ENCODE results near the gene NLRC5.

NLRC5 gene

DNA sequence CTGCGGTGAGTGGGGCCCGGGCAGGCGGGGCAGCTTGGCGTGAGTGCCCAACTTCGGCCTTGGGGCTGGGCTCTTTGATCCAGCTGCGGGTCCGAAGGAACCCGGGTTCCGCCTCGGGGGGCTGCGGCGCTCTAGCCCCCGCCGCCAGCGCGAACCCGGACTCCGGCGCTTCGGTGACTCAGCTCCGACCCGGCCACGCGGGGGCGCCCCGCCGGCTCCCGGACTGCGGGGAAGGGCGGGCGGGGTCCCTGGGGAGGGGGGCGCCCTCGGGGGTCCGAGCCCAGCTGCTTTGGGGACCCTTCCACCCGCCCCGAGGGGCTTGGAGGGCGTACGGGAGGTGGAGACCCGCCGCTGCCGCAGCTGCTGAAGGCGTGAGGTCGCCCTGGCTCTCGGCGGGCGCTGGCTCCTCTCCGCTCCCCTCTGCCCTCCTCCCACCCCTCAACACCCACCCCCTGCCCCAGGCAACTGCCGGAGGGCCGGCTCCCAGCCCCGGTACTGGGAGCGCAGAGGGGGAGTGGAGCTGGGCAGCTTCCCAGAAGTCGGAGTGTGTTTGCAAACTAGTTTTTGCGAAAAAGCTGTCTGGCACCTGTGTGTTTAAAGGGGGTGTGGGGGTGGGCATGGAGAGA, 103.5 kb downstream of the NLRC5 start (continued):
- TF ChIP-seq, protein P1, sequence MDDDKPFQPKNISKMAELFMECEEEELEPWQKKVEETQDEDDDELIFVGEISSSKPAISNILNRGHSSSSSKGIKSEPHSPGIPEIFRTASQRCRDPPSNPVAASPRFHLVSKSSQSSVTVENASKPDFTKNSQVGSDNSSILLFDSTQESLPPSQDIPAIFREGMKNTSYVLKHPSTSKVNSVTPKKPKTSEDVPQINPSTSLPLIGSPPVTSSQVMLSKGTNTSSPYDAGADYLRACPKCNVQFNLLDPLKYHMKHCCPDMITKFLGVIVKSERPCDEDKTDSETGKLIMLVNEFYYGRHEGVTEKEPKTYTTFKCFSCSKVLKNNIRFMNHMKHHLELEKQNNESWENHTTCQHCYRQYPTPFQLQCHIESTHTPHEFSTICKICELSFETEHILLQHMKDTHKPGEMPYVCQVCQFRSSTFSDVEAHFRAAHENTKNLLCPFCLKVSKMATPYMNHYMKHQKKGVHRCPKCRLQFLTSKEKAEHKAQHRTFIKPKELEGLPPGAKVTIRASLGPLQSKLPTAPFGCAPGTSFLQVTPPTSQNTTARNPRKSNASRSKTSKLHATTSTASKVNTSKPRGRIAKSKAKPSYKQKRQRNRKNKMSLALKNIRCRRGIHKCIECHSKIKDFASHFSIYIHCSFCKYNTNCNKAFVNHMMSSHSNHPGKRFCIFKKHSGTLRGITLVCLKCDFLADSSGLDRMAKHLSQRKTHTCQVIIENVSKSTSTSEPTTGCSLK (tag by site-specific recombination; IDR thresholded peaks at IDR 0.05), result no peak
- TF ChIP-seq ZNF677 (tag by site-specific recombination; IDR thresholded peaks at IDR 0.05), result no peak
- TF ChIP-seq, protein P2, sequence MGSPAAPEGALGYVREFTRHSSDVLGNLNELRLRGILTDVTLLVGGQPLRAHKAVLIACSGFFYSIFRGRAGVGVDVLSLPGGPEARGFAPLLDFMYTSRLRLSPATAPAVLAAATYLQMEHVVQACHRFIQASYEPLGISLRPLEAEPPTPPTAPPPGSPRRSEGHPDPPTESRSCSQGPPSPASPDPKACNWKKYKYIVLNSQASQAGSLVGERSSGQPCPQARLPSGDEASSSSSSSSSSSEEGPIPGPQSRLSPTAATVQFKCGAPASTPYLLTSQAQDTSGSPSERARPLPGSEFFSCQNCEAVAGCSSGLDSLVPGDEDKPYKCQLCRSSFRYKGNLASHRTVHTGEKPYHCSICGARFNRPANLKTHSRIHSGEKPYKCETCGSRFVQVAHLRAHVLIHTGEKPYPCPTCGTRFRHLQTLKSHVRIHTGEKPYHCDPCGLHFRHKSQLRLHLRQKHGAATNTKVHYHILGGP (tag by site-specific recombination; IDR thresholded peaks at IDR 0.05), result no peak
- no peak for TF ChIP-seq ZNF792 (tag by site-specific recombination; IDR thresholded peaks at IDR 0.05)
- no peak for TF ChIP-seq ZNF473 (tag by site-specific recombination; IDR thresholded peaks at IDR 0.05)
- no peak for TF ChIP-seq ZNF202 (tag by site-specific recombination; IDR thresholded peaks at IDR 0.05; ENCODE audit: borderline replicate concordance)
- TF ChIP-seq, protein P3, sequence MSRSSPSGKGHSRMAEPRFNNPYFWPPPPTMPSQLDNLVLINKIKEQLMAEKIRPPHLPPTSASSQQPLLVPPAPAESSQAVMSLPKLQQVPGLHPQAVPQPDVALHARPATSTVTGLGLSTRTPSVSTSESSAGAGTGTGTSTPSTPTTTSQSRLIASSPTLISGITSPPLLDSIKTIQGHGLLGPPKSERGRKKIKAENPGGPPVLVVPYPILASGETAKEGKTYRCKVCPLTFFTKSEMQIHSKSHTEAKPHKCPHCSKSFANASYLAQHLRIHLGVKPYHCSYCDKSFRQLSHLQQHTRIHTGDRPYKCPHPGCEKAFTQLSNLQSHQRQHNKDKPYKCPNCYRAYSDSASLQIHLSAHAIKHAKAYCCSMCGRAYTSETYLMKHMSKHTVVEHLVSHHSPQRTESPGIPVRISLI (tag by site-specific recombination; IDR thresholded peaks at IDR 0.05), result no peak
- TF ChIP-seq TRIM28 (IDR thresholded peaks at IDR 0.05; ENCODE audit: borderline replicate concordance, low read length), result no peak
- TF ChIP-seq ZNF701 (tag by site-specific recombination; IDR thresholded peaks at IDR 0.05), result no peak
- TF ChIP-seq, protein P4, sequence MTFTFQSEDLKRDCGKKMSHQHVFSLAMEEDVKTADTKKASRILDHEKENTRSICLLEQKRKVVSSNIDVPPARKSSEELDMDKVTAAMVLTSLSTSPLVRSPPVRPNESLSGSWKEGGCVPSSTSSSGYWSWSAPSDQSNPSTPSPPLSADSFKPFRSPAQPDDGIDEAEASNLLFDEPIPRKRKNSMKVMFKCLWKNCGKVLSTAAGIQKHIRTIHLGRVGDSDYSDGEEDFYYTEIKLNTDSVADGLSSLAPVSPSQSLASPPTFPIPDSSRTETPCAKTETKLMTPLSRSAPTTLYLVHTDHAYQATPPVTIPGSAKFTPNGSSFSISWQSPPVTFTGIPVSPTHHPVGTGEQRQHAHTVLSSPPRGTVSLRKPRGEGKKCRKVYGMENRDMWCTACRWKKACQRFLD (tag by site-specific recombination; IDR thresholded peaks at IDR 0.05), result no peak
- TF ChIP-seq ZNF10 (tag by site-specific recombination; IDR thresholded peaks at IDR 0.05), result no peak
- no peak for TF ChIP-seq ZNF292 (tag by site-specific recombination; IDR thresholded peaks at IDR 0.05; ENCODE audit: borderline replicate concordance, low read depth)
- no peak for TF ChIP-seq ZNF433 (tag by site-specific recombination; IDR thresholded peaks at IDR 0.05; ENCODE audit: low read depth)
- TF ChIP-seq ZNF37A (tag by site-specific recombination; IDR thresholded peaks at IDR 0.05), result no peak
- TF ChIP-seq, protein P5, sequence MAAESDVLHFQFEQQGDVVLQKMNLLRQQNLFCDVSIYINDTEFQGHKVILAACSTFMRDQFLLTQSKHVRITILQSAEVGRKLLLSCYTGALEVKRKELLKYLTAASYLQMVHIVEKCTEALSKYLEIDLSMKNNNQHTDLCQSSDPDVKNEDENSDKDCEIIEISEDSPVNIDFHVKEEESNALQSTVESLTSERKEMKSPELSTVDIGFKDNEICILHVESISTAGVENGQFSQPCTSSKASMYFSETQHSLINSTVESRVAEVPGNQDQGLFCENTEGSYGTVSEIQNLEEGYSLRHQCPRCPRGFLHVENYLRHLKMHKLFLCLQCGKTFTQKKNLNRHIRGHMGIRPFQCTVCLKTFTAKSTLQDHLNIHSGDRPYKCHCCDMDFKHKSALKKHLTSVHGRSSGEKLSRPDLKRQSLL (tag by site-specific recombination; IDR thresholded peaks at IDR 0.05), result no peak
- TF ChIP-seq, protein P6, sequence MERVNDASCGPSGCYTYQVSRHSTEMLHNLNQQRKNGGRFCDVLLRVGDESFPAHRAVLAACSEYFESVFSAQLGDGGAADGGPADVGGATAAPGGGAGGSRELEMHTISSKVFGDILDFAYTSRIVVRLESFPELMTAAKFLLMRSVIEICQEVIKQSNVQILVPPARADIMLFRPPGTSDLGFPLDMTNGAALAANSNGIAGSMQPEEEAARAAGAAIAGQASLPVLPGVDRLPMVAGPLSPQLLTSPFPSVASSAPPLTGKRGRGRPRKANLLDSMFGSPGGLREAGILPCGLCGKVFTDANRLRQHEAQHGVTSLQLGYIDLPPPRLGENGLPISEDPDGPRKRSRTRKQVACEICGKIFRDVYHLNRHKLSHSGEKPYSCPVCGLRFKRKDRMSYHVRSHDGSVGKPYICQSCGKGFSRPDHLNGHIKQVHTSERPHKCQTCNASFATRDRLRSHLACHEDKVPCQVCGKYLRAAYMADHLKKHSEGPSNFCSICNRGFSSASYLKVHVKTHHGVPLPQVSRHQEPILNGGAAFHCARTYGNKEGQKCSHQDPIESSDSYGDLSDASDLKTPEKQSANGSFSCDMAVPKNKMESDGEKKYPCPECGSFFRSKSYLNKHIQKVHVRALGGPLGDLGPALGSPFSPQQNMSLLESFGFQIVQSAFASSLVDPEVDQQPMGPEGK (tag by site-specific recombination; IDR thresholded peaks at IDR 0.05), result peak; percentile 85
- TF ChIP-seq ZNF404 (tag by site-specific recombination; IDR thresholded peaks at IDR 0.05), result no peak
- TF ChIP-seq ZNF776 (tag by site-specific recombination; IDR thresholded peaks at IDR 0.05; ENCODE audit: borderline replicate concordance), result no peak
- no peak for TF ChIP-seq ZNF585B (tag by site-specific recombination; IDR thresholded peaks at IDR 0.05)
- TF ChIP-seq KLF8 (tag by site-specific recombination; IDR thresholded peaks at IDR 0.05), result no peak
- peak; percentile 68 for TF ChIP-seq ZNF423 (tag by site-specific recombination; IDR thresholded peaks at IDR 0.05)
- no peak for TF ChIP-seq KLF10 (tag by site-specific recombination; IDR thresholded peaks at IDR 0.05)
- TF ChIP-seq, protein P7, sequence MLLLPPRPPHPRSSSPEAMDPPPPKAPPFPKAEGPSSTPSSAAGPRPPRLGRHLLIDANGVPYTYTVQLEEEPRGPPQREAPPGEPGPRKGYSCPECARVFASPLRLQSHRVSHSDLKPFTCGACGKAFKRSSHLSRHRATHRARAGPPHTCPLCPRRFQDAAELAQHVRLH (tag by site-specific recombination; IDR thresholded peaks at IDR 0.05), result no peak
- TF ChIP-seq ZFP3 (tag by site-specific recombination; IDR thresholded peaks at IDR 0.05; ENCODE audit: low read depth), result no peak
- no peak for TF ChIP-seq RBAK (tag by site-specific recombination; IDR thresholded peaks at IDR 0.05)
- TF ChIP-seq, protein P8, sequence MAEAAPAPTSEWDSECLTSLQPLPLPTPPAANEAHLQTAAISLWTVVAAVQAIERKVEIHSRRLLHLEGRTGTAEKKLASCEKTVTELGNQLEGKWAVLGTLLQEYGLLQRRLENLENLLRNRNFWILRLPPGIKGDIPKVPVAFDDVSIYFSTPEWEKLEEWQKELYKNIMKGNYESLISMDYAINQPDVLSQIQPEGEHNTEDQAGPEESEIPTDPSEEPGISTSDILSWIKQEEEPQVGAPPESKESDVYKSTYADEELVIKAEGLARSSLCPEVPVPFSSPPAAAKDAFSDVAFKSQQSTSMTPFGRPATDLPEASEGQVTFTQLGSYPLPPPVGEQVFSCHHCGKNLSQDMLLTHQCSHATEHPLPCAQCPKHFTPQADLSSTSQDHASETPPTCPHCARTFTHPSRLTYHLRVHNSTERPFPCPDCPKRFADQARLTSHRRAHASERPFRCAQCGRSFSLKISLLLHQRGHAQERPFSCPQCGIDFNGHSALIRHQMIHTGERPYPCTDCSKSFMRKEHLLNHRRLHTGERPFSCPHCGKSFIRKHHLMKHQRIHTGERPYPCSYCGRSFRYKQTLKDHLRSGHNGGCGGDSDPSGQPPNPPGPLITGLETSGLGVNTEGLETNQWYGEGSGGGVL (tag by site-specific recombination; IDR thresholded peaks at IDR 0.05), result peak; percentile 80; the same call in 1 of the 2 replicates
- TF ChIP-seq, protein P9, sequence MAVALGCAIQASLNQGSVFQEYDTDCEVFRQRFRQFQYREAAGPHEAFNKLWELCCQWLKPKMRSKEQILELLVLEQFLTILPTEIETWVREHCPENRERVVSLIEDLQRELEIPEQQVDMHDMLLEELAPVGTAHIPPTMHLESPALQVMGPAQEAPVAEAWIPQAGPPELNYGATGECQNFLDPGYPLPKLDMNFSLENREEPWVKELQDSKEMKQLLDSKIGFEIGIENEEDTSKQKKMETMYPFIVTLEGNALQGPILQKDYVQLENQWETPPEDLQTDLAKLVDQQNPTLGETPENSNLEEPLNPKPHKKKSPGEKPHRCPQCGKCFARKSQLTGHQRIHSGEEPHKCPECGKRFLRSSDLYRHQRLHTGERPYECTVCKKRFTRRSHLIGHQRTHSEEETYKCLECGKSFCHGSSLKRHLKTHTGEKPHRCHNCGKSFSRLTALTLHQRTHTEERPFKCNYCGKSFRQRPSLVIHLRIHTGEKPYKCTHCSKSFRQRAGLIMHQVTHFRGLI (tag by site-specific recombination; IDR thresholded peaks at IDR 0.05), result no peak
